ENCODE data around the gene DYNLT3. TPM values are rescaled to one million over a fixed set of nuclear protein-coding genes. Genes with fewer than 3 reads are reported as not detected.

DYNLT3 gene
- total and polyA plus RNA-seq, 2 of the 13 experiments (the other 11 are each of a cell fraction or from before 2014, with no cell fraction given) = 5.4 to 6.1 TPM

DNA sequence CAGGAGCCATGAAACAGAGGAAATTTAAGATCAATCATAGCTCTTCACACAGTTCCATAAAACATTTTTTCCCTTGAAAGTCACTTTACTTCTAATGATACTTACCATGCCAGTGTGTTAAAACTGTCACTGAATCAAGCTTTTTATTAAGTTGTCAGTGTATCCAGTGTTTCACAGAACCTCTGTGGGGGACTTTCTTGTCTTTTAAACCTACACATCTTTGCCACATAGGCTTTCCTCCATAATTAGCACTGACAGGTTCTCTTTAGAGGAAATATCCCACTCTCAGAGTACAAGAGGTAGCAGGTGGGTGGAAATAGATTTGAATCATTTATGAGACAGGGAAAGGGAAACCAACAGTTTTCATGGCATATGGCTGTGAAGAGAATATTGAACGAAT is 25.8 kb upstream of the DYNLT3 start:
- Histone ChIP-seq H3K4me3 (replicated peaks in 1 of 3; ENCODE audit: insufficient read depth in 1 of 3, low read depth in 2 of 3, low read length in 3 of 3) (no peak overlapping the region), H3K4me2 (ENCODE audit: low read depth, low read length) (no peak overlapping the region), H3K79me2 (ENCODE audit: insufficient read depth, low read length) (no peaks in the 10 kb centered on the region), H4K20me1 (ENCODE audit: insufficient read depth, low read length) (no peaks in the 10 kb centered on the region), H3K4me1 (ENCODE audit: insufficient read depth, low read length) (no peaks in the 10 kb centered on the region), H3K36me3 (replicated peaks in 1 of 2; ENCODE audit: control insufficient read depth in 1 of 2, insufficient read depth in 2 of 2, low read length in 2 of 2) (no peaks in the 10 kb centered on the region), H3K27me3 (ENCODE audit: control insufficient read depth in 1 of 2, insufficient read depth in 2 of 2, low read length in 2 of 2) (no peaks in the 10 kb centered on the region), H3K9me3 (ENCODE audit: low read length) (no peaks in the 10 kb centered on the region), H3K9ac (ENCODE audit: insufficient read depth, low read depth, low read length) (no peak overlapping the region), H2AFZ (ENCODE audit: low read length) (no peak overlapping the region), H3K27ac (ENCODE audit: extremely low read length, insufficient read depth, low read length) (no peak overlapping the region)
- FAIRE-seq (no peak), DNase-seq (ENCODE audit: low spot score) (no peak), ATAC-seq (no peak)
- WGBS (ENCODE audit: low lambda C conversion rate) = 0% methylated on average over 1 of the region's 1 CpG
- ChIA-PET POLR2A (no interaction called here), CTCF (ENCODE audit: low intra/inter-chr PET ratio, low total read pairs) (no interaction called here)
- intact Hi-C loops (cut with micrococcal nuclease; ENCODE audit: unreplicated experiment) (no loop called here), in situ Hi-C loops (cut with HindIII; ENCODE audit: extremely low pct_ligation_motif_present, low pct_unique_long_range_greater_than_20kb) (no loop called here)
- BruUV-seq (replicated peaks) = no TSS peak
- TF ChIP-seq, protein P1, sequence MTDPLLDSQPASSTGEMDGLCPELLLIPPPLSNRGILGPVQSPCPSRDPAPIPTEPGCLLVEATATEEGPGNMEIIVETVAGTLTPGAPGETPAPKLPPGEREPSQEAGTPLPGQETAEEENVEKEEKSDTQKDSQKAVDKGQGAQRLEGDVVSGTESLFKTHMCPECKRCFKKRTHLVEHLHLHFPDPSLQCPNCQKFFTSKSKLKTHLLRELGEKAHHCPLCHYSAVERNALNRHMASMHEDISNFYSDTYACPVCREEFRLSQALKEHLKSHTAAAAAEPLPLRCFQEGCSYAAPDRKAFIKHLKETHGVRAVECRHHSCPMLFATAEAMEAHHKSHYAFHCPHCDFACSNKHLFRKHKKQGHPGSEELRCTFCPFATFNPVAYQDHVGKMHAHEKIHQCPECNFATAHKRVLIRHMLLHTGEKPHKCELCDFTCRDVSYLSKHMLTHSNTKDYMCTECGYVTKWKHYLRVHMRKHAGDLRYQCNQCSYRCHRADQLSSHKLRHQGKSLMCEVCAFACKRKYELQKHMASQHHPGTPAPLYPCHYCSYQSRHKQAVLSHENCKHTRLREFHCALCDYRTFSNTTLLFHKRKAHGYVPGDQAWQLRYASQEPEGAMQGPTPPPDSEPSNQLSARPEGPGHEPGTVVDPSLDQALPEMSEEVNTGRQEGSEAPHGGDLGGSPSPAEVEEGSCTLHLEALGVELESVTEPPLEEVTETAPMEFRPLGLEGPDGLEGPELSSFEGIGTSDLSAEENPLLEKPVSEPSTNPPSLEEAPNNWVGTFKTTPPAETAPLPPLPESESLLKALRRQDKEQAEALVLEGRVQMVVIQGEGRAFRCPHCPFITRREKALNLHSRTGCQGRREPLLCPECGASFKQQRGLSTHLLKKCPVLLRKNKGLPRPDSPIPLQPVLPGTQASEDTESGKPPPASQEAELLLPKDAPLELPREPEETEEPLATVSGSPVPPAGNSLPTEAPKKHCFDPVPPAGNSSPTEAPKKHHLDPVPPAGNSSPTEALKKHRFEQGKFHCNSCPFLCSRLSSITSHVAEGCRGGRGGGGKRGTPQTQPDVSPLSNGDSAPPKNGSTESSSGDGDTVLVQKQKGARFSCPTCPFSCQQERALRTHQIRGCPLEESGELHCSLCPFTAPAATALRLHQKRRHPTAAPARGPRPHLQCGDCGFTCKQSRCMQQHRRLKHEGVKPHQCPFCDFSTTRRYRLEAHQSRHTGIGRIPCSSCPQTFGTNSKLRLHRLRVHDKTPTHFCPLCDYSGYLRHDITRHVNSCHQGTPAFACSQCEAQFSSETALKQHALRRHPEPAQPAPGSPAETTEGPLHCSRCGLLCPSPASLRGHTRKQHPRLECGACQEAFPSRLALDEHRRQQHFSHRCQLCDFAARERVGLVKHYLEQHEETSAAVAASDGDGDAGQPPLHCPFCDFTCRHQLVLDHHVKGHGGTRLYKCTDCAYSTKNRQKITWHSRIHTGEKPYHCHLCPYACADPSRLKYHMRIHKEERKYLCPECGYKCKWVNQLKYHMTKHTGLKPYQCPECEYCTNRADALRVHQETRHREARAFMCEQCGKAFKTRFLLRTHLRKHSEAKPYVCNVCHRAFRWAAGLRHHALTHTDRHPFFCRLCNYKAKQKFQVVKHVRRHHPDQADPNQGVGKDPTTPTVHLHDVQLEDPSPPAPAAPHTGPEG (CRISPR knock-in tag; IDR thresholded peaks at IDR 0.05) = no peak
- TF ChIP-seq GATA4 (IDR thresholded peaks at IDR 0.05; ENCODE audit: borderline replicate concordance, low read depth) (no peak), ZKSCAN5 (CRISPR knock-in tag; IDR thresholded peaks at IDR 0.05) (no peak), KDM4B (CRISPR knock-in tag; IDR thresholded peaks at IDR 0.05) (no peak), SMC3 (IDR thresholded peaks at IDR 0.05; ENCODE audit: low read length) (no peak), ZNF724P (CRISPR knock-in tag; IDR thresholded peaks at IDR 0.05; ENCODE audit: borderline replicate concordance) (no peak), ARNT (IDR thresholded peaks at IDR 0.05) (no peak), IKZF4 (CRISPR knock-in tag; IDR thresholded peaks at IDR 0.05; ENCODE audit: borderline replicate concordance, low read depth, not compliant biosample characterization) (no peak), BRCA1 (CRISPR knock-in tag; IDR thresholded peaks at IDR 0.05) (no peak), TARDBP (CRISPR knock-in tag; IDR thresholded peaks at IDR 0.05) (no peak)
- TF ChIP-seq, protein P2, sequence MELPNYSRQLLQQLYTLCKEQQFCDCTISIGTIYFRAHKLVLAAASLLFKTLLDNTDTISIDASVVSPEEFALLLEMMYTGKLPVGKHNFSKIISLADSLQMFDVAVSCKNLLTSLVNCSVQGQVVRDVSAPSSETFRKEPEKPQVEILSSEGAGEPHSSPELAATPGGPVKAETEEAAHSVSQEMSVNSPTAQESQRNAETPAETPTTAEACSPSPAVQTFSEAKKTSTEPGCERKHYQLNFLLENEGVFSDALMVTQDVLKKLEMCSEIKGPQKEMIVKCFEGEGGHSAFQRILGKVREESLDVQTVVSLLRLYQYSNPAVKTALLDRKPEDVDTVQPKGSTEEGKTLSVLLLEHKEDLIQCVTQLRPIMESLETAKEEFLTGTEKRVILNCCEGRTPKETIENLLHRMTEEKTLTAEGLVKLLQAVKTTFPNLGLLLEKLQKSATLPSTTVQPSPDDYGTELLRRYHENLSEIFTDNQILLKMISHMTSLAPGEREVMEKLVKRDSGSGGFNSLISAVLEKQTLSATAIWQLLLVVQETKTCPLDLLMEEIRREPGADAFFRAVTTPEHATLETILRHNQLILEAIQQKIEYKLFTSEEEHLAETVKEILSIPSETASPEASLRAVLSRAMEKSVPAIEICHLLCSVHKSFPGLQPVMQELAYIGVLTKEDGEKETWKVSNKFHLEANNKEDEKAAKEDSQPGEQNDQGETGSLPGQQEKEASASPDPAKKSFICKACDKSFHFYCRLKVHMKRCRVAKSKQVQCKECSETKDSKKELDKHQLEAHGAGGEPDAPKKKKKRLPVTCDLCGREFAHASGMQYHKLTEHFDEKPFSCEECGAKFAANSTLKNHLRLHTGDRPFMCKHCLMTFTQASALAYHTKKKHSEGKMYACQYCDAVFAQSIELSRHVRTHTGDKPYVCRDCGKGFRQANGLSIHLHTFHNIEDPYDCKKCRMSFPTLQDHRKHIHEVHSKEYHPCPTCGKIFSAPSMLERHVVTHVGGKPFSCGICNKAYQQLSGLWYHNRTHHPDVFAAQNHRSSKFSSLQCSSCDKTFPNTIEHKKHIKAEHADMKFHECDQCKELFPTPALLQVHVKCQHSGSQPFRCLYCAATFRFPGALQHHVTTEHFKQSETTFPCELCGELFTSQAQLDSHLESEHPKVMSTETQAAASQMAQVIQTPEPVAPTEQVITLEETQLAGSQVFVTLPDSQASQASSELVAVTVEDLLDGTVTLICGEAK (IDR thresholded peaks at IDR 0.05) = no peak
- TF ChIP-seq, protein P2 (CRISPR knock-in tag; IDR thresholded peaks at IDR 0.05) = no peak

All from HepG2 (cell line).